Keratinocyte (primary cell): ENCODE measurements around the gene STK38. TPM values are rescaled to one million over a fixed set of nuclear protein-coding genes. Genes with fewer than 3 reads are reported as not detected.

Source experiments
- DNase-seq: peaks from one replicate; pipeline ENCODE4 v3.0.0-alpha.2; 2011; ENCODE audit warnings: low read depth, missing footprints, low spot score
- FAIRE-seq: peaks from 2 replicates; lab custom pipeline; 2011; peaks lifted over from hg19 to GRCh38; lab: Jason Lieb, UNC
- H2AFZ ChIP-seq: 2 replicates; pipeline ENCODE4 v1.6.0; 2012; ENCODE audit warnings: low read length, control low read depth, inconsistent platforms; ENCODE audit not compliant: control insufficient read depth
- H3K27ac ChIP-seq: 2 replicates; pipeline ENCODE4 v1.5.1; 2011; ENCODE audit warnings: low read length; ENCODE audit not compliant: control insufficient read depth, insufficient read depth
- H3K27me3 ChIP-seq: 3 replicates; pipeline ENCODE4 v1.6.0; 2011; ENCODE audit warnings: low read length; ENCODE audit not compliant: control insufficient read depth, insufficient read depth; ENCODE audit errors: extremely low read depth
- H3K36me3 ChIP-seq, 2 experiments: 2 replicates in 1 of 2; 3 replicates in 1 of 2; pipeline ENCODE4 v1.5.1; 2011; ENCODE audit warnings: low read length in 2 of 2, mild to moderate bottlenecking in 1 of 2; ENCODE audit not compliant: control insufficient read depth in 2 of 2, insufficient read depth in 2 of 2; ENCODE audit errors: extremely low read depth in 1 of 2
- H3K4me1 ChIP-seq: 3 replicates; pipeline ENCODE4 v1.5.1; 2011; ENCODE audit warnings: low read length; ENCODE audit not compliant: control insufficient read depth, insufficient read depth; ENCODE audit errors: extremely low read depth
- H3K4me2 ChIP-seq: 3 replicates; pipeline ENCODE4 v1.6.0; 2011; ENCODE audit warnings: low read depth, low read length; ENCODE audit not compliant: control insufficient read depth, insufficient read depth; ENCODE audit errors: extremely low read depth
- H3K4me3 ChIP-seq, 3 experiments: fragments of 200-600 bp in 1 of 3; sonication (generic) in 1 of 3; 2 replicates in 2 of 3; 3 replicates in 1 of 3; pipeline ENCODE4 v1.5.1; 2011 to 2016; ENCODE audit warnings: low read length in 3 of 3, mild to moderate bottlenecking in 3 of 3, control low read depth in 2 of 3, inconsistent platforms in 1 of 3, low read depth in 1 of 3, mixed read lengths in 1 of 3, mixed run types in 1 of 3, moderate library complexity in 1 of 3; ENCODE audit not compliant: control insufficient read depth in 2 of 3, insufficient read depth in 2 of 3; ENCODE audit errors: extremely low read depth in 1 of 3
- H3K79me2 ChIP-seq: 2 replicates; pipeline ENCODE4 v1.6.0; 2012; ENCODE audit warnings: low read length; ENCODE audit not compliant: control insufficient read depth, insufficient read depth
- H3K9ac ChIP-seq: 3 replicates; pipeline ENCODE4 v1.6.0; 2011; ENCODE audit warnings: low read length; ENCODE audit not compliant: control insufficient read depth, insufficient read depth; ENCODE audit errors: extremely low read depth
- H3K9me1 ChIP-seq: 3 replicates; pipeline ENCODE4 v1.6.0; 2011; ENCODE audit warnings: low read length; ENCODE audit not compliant: control insufficient read depth, insufficient read depth; ENCODE audit errors: extremely low read depth
- H3K9me3 ChIP-seq: 2 replicates; pipeline ENCODE4 v1.5.1; 2012; ENCODE audit warnings: low read depth, low read length; ENCODE audit not compliant: control insufficient read depth
- H4K20me1 ChIP-seq: 3 replicates; pipeline ENCODE4 v1.6.0; 2011; ENCODE audit warnings: low read length; ENCODE audit not compliant: control insufficient read depth, insufficient read depth; ENCODE audit errors: extremely low read depth
- CTCF ChIP-seq, 3 experiments: IDR thresholded peaks in 1 of 3; conservative IDR thresholded peaks in 1 of 3; optimal IDR thresholded peaks in 1 of 3; 2 replicates in 2 of 3; 3 replicates in 1 of 3; pipeline versions ENCODE3 to v1.5.1; 2011; ENCODE audit warnings: low read length in 3 of 3, mild to moderate bottlenecking in 3 of 3, moderate library complexity in 2 of 3, control low read depth in 1 of 3, inconsistent platforms in 1 of 3; ENCODE audit not compliant: insufficient read depth in 2 of 3; ENCODE audit errors: extremely low read depth in 1 of 3
- EZH2 ChIP-seq: IDR thresholded peaks from one replicate; pipeline ENCODE4 v1.6.1; 2012; ENCODE audit warnings: inconsistent platforms, mild to moderate bottlenecking, low read length, moderate library complexity
- dilution Hi-C: fragments of 300-500 bp; cut with MboI; formaldehyde crosslinking; loops from one replicate; pipeline ENCODE4 v1.7.0; 2020; ENCODE audit warnings: low sequenced_read_pairs; ENCODE audit not compliant: extremely low pct_ligation_motif_present
- polyA plus RNA-seq, 5 experiments: library from polyadenylated mRNA; depleted of rRNA in 3 of 5; stranded (reverse) in 3 of 5; stranded (forward) in 1 of 5; unstranded in 1 of 5; fragments of >200 nt; gene quantifications; 1 replicate in 1 of 5; 2 replicates in 3 of 5; 3 replicates in 1 of 5; pipeline versions ENCODE4 v1.2.1 to v1.2.3, GENCODE V29; 2011 to 2012; ENCODE audit warnings: missing spikeins in 2 of 5, low read depth in 1 of 5, low replicate concordance in 1 of 5

Gene STK38
- polyA plus RNA-seq, 1 donor (not counting 4 experiments of a cell fraction or from before 2014, with no cell fraction given): 24.4 TPM

GRCh38 chr6:36571122-36572043 lies 24.1 kb upstream of the STK38 start:
- DNase-seq: no peak
- no peak overlapping the region for H2AFZ ChIP-seq
- H3K4me3 ChIP-seq: no peak overlapping the region
- no peaks in the 10 kb centered on the region for H3K36me3 ChIP-seq
- dilution Hi-C loops: no loop called here
- no peaks in the 10 kb centered on the region for H4K20me1 ChIP-seq
- no peaks in the 10 kb centered on the region for H3K4me1 ChIP-seq
- no peaks in the 10 kb centered on the region for H3K9me1 ChIP-seq
- no peaks in the 10 kb centered on the region for H3K79me2 ChIP-seq
- no peak for FAIRE-seq
- TF ChIP-seq EZH2: no peak
- no peak for TF ChIP-seq CTCF (optimal IDR thresholded peaks at IDR 0.05 in 1 of 3, IDR thresholded peaks at IDR 0.05 in 1 of 3, conservative IDR thresholded peaks at IDR 0.05 in 1 of 3; ENCODE audit: extremely low read depth in 1 of 3, insufficient read depth in 2 of 3, low read length in 3 of 3)
- no peaks in the 10 kb centered on the region for H3K27me3 ChIP-seq
- H3K9ac ChIP-seq: no peak overlapping the region
- no peaks in the 10 kb centered on the region for H3K9me3 ChIP-seq
- no peak overlapping the region for H3K27ac ChIP-seq
- H3K4me2 ChIP-seq: no peak overlapping the region

DNA sequence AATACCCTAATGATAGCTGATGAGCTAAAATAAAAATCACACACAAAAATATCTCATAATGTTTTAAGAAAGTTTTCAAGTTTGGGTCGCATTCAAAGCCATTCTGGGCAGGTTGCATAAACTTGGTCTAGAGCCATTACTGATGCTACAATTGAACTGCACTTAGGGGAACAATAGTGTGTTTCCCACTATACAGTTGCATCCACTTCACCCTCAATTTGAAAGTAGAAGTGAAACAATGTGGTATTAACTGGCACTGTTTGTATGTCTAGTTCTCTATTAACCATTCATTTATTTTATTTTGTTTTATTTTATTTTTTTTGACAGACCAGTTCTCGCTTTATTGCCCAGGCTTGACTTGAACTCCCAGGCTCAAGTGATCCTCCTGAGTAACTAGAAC lies 23.0 kb upstream of the STK38 start:
- Histone ChIP-seq H3K4me3 (no peak overlapping the region), H2AFZ (no peak overlapping the region), H3K9me1 (no peaks in the 10 kb centered on the region), H3K27ac (no peak overlapping the region), H3K4me2 (no peak overlapping the region), H3K27me3 (no peaks in the 10 kb centered on the region), H3K36me3 (no peaks in the 10 kb centered on the region), H3K9me3 (no peaks in the 10 kb centered on the region), H3K79me2 (no peaks in the 10 kb centered on the region), H3K9ac (no peak overlapping the region), H3K4me1 (no peaks in the 10 kb centered on the region), H4K20me1 (no peaks in the 10 kb centered on the region)
- no peak for TF ChIP-seq EZH2
- no peak for TF ChIP-seq CTCF (optimal IDR thresholded peaks at IDR 0.05 in 1 of 3, IDR thresholded peaks at IDR 0.05 in 1 of 3, conservative IDR thresholded peaks at IDR 0.05 in 1 of 3; ENCODE audit: extremely low read depth in 1 of 3, insufficient read depth in 2 of 3, low read length in 3 of 3)
- dilution Hi-C loops: no loop called here
- no peak for FAIRE-seq
- no peak for DNase-seq
